Non-pigmented ciliary epithelial cell (primary cell): ENCODE measurements around the gene CHST2.
"Not testable (repeated sequence)": the region's sequence is repeated elsewhere in the genome, so short reads cannot be mapped to it uniquely, and the experiment has no call there.

Experiments
- DNase-seq: peaks from one replicate; pipeline ENCODE4 v3.0.0-alpha.2; 2010; ENCODE audit warnings: low read depth

The CHST2 gene

GRCh38 chr3:143135150-143135549, 15.6 kb downstream of the CHST2 start:
- DNase-seq, result peak; percentile 90

DNA sequence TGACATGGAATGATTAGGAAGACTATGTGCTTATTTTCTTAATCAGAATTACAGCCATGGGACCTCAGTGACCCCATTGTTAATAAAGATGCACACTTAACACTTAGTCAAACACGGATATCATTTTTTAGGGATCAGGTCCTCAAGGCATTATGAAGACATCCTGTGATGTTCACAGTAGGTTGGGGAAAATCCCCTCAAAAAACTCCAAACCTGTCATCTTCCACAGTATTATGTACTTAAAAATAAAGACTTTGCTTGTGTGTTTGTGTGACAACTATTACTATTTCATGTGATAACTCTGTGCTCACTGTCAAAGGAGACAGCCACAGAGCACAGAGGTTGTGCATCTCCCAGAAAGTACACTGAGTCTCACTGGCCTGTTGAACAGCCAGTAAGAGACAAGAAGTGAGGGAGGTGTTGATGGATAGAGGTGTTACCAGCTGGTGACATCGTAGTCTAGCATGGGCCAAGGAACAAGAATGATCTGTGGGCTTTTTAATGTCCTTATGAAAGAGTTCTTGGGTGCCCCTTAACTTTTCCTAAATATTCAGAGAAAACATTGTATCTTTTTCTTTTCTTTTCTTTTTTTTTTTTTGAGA, 18.0 kb downstream of the CHST2 start:
- DNase-seq, result no peak

DNA sequence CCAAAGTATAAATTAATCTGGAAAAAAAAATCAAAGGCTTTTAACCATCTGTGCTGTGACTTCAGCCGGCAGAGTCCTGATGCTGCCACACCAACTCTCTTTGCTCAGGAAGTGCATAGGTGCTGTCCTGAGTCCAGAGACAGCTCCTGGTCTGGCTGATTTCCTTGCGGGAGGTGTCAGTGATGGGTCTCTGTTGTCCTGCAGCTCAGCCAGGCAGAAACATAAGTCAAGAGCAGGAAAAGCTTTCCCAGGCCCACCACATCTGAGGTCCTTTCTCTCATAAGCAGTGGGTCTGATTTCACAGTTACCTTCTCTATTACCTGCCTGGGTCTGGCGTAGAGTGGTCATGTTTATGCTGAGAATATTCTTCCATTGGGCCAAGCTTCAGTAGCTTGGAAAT, 19.4 kb downstream of the CHST2 start:
- DNase-seq, result no peak

GRCh38 chr3:143139762-143140161, 20.2 kb downstream of the CHST2 start:
- no peak for DNase-seq

DNA sequence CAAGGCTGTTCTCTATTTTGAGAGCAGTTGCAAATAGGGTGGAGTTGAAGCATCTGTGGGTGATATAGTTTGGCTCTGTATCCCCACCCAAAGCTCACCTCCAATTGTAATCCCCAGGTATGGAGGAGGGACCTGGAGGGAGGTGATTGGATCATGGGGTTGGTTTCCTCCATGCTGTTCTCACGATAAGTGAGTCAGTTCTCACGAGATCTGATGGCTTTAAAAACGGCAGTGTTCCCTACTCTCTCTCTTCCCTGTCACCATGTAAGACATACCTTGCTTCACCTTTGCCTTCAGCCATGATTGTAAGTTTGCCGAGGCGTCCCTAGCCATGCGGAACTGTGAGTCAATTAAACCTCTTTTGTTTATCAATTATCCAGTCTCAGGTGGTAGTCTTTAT, 21.0 kb downstream of the CHST2 start:
- DNase-seq, result no peak

DNA sequence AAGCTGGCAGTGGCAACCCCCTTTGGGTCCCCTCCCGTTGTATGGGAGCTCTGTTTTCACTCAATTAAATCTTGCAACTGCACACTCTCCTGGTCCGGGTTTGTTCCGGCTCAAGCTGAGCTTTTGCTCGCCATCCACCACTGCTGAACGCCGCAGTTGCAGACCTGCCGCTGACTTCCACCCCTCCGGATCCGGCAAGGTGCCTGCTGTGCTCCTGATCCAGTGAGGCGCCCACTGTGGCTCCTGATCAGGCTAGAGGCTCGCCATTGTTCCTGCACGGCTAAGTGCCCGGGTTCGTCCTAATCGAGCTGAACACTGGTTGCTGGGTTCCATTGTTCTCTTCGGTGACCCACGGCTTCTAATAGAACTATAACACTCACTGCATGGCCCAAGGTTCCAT, 22.8 kb downstream of the CHST2 start:
- no peak for DNase-seq

- DNase-seq, result no peak
Measured at GRCh38 chr3:143145906-143146305, 26.3 kb downstream of the CHST2 start.

DNA sequence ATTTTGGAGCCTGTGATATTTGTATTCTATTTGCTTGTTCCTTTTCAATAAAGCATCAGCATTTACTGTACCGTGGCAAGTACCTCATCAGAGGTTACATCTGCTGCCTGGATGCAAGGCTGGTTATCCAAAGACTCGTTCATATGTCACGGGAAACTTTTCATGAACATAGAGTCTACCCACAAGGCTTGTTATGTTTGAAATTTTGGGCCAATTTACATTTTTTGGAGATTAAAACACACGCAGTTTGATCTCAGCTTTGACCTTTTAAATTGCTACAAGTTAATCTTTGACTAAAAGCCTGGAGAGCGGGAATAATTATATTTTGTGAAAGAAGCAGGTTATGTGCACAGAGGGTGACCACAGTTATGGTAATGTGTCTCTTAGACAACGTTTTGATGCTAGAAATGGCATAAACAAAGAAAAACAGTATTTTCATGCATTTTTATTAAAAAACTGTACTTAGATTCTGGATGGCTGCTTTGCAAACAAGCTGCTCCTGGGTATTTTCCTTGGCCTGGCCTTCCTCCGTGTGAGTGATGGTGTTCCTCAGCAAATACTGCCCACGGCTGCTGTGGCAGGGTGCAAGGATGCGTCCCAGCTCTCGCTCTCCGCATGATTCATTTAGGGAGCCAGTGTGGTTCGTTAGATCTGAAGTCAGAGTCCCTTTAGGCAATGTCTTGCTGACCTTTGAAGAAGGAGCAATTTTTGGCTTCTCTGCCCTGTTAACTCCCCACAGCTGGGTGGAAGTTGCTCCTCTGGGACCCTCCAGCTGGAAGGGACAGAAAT, 27.1 kb downstream of the CHST2 start:
- no peak for DNase-seq

DNA sequence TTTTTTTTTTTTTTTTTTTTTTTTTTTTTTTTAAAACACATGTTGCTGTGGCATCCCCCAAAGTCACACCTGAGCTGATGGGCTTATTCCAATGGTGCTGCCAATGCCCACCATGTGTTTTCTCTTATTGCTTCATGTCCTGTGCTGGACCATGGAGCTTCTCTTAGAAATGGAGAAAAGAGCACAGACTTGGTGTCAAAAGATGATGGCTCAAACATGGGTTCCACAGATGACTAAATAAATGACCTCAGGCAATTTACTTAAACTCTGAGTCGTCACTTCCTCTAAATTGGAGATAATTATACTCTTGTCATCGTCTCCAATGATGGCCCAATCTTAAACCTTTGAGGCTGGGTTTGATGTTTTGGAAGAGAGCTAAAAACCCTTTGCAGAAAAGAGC, 28.1 kb downstream of the CHST2 start:
- no peak for DNase-seq

DNA sequence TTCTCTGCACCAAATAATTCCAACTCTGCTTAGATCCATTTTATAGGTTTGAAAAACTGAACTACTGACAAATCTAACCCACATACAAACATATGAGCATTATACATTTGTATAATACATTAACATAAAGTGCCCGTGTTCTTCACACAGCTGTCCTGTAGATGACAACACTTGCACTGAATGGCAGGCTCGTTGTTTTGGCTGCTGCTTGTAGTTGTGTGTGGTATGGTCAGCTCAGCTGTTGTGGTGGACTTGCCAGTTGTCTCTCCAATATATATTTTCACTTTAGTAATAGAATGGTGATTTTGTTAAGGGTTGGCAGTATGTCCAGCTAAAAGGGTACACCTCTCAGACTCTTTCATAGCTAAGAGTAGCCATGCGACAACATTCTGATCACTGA, 30.5 kb downstream of the CHST2 start:
- no peak for DNase-seq

- DNase-seq, result no peak
Measured at GRCh38 chr3:143151004-143151731, 31.6 kb downstream of the CHST2 start.

DNA sequence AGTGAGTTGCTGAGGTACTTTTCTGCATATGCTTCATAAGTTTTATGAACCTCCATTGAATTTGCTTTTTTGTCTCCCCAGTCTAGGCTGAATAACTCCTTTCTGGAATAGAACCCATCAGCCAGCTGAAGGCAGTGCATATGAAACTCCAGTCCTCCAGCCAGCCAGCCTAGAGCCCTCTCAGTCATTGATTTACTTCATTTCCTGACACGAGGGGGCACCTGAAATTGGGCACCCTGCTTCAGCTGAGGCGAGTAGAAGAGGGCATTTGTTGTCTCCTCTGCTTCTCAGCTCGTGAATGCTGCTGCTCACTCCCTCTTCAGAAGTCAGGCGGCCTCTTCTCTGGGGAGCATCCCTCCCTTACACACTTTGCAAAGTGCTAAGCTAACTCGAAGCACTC, 32.5 kb downstream of the CHST2 start:
- DNase-seq, result no peak

DNA sequence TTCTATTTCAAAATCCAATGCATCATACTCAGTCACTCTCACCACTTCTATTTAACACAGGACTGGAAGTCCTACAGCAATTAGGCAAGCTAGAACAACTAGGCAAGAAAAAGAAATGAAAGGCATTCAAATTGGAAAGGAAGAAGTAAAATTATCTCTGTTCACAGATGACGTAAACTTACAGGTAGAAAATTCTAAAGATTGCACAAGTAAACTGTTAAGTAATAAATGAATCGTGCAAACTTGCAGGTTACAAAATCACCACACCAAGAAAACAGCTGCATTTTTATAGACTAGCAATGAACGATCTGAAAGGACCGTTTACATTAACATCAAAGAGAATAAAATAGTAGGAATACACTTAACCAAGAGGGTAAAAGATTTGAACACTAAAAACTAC, 36.2 kb downstream of the CHST2 start:
- DNase-seq, result no peak

DNA sequence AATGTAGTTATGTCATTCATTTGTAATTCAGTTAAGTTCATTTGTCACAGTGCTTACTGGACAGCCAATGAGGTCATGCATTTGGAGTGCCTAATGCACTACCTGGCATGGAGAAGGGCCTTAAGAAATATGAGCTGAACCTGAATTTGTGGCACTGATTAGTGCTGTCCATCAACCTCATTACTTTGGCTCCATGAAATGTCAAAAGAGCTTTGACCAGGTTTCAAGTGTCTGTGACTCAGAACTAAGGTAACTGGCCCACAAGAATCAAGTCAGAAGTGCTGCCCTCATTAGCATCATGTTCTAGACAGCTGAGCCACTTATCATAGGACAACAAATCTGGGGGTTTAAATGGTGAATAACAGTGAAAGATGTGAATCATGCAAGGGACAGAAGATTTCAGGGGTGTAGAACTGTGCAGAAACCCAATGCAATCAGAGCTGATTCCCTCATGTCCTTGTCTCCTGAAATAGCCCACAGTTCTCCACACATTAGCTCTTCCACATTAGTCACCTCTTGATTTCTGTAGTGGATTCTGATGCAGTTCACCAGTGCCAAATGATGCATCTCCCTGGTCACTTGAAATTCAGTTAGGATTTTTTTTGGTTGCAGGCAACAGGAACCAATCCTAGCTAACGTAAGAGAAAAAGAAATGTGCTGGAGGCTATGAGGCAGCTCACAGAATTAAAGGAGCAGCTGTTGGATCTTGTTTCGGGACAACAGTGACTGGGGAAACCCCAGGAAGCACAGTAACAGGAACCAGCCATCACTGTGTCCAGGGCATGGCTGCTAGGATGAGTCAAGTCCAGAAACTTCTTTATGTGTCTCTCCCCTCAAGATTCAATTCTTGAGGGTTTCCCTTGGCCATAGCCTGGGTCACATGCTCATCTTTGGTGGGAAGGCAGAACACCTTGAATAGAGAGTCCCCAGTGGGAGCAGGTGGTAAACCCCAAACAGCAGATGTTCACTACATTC, 38.7 kb downstream of the CHST2 start:
- no peak for DNase-seq

- no peak for DNase-seq
Measured at GRCh38 chr3:143160437-143160836, 40.9 kb downstream of the CHST2 start.

GRCh38 chr3:143163562-143164100, 44.1 kb downstream of the CHST2 start:
- DNase-seq, result no peak

- no peak for DNase-seq
Measured at GRCh38 chr3:143165211-143165610, 45.6 kb downstream of the CHST2 start.

DNA sequence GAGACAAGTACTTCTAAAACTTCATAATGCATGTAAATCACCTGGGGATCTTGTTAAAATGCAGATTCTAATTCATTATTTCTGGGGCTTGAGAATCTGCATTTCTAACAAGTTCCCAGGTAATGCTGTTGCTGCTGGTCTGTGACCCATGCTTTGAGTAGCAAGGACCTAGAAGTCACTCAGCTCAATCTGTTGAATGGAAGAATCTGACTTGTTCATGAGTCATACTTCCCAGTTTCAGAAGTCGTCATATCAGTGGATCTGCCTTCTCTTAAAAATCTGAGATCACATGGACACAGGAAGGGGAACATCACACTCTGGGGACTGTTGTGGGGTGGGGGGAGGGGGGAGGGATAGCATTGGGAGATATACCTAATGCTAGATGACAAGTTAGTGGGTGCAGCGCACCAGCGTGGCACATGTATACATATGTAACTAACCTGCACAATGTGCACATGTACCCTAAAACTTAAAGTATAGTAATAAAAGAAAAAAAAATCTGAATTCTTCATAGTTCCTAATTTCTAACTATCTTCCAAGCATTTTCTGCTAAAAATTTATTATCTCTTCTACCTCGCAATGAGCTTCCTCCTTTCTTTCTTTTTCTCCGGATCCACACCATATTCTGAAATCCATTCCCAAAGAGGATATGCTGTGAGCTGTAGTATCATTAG, 46.2 kb downstream of the CHST2 start:
- not testable (repeated sequence) for DNase-seq

- DNase-seq, result no peak
Measured at GRCh38 chr3:143166376-143166775, 46.8 kb downstream of the CHST2 start.

DNA sequence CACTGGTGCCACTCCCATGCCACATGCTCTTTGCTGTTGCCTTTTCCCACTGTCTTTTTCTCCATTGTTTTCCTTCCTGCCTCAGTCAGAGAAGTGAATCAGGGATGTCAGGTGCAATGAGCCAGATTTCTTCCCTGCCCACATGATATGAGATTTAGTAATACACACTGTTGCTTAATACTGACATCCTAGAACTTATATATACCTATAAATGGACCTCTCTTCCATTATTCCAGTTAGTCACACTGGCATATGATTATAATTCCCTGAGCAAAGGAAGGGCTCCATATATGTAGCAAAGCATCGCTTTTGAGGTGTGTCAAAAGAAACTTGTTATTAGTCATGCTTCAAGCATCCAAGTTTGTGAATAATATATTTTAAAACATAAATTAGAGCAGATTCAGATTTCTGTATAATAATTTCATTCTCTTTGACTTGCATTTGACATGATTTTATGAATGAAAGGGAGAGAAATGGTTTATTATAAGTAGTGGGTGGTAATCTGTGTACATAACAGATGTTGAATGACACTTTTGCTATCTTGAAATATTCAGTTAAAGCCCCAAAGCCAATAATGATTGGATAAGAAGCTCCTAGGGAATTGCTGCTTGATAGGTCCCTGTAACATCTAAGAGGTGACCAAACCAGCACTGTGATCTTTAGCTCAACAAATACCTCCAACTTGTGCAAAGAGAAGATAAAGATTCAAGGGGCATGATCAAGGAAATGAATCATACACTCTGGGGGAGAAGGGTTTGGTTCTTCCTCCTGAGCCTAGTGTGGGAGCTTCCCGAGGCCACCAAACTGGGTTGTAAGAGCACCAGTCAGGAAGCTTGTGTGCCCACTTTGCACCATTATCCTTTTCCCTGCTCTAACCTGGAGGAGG, 48.6 kb downstream of the CHST2 start:
- no peak for DNase-seq
